ENCODE measurements around the gene ALDH9A1.

GRCh38 chr1:165635329-165635728 lies 63.0 kb downstream of the ALDH9A1 start:
- TF ChIP-seq CTCF (IDR thresholded peaks at IDR 0.05 in 2 of 3, conservative IDR thresholded peaks at IDR 0.05 in 1 of 3; ENCODE audit: control insufficient read depth in 2 of 3, extremely low read depth in 1 of 3, insufficient read depth in 1 of 3, low read depth in 3 of 3, low read length in 3 of 3) = no peak
- TF ChIP-seq POLR2A (IDR thresholded peaks at IDR 0.05; ENCODE audit: low read depth, low read length) = no peak

All from GM12878 (cell line).